ENCODE results near the gene DPH3. TPM values are rescaled to one million over a fixed set of nuclear protein-coding genes. Genes with fewer than 3 reads are reported as not detected.

The DPH3 gene
- total RNA-seq, 2 experiments from 2014 or later: 10.5 to 12.8 TPM

DNA sequence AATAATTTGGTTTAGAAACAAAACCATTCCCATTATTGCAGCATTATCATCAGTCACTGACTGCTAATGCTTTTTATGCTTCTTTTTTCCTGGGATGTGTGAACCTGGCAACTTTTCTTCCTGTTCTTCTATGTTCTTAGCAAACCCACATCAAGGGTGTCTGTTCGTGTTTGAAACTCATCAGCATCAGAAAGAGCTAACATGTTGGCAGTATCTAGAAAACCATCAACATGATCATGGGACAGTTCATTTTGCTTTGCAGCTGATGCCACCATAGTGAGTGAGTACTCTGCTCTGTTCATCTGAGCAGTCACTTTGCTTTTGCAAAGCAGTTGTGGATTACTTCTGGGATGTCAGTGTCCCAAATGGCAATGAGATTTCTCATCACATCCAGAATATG is 5.9 kb downstream of the DPH3 start:
- TF ChIP-seq, protein P1, sequence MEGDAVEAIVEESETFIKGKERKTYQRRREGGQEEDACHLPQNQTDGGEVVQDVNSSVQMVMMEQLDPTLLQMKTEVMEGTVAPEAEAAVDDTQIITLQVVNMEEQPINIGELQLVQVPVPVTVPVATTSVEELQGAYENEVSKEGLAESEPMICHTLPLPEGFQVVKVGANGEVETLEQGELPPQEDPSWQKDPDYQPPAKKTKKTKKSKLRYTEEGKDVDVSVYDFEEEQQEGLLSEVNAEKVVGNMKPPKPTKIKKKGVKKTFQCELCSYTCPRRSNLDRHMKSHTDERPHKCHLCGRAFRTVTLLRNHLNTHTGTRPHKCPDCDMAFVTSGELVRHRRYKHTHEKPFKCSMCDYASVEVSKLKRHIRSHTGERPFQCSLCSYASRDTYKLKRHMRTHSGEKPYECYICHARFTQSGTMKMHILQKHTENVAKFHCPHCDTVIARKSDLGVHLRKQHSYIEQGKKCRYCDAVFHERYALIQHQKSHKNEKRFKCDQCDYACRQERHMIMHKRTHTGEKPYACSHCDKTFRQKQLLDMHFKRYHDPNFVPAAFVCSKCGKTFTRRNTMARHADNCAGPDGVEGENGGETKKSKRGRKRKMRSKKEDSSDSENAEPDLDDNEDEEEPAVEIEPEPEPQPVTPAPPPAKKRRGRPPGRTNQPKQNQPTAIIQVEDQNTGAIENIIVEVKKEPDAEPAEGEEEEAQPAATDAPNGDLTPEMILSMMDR (IDR thresholded peaks at IDR 0.05): no peak
- Mint-ChIP-seq H3K4me1 (ENCODE audit: low read depth) (peaks cover 8% of the 10 kb centered on the region), H3K9me3 (no peaks in the 10 kb centered on the region), H3K27ac (no peak overlapping the region), H3K36me3 (ENCODE audit: low read depth) (peaks cover 12% of the 10 kb centered on the region), H3K27me3 (no peaks in the 10 kb centered on the region), H3K4me3 (no peak overlapping the region)
- peaks cover 32% of the 10 kb centered on the region for H3K36me3 ChIP-seq (ENCODE audit: insufficient read depth, low read length)
- POLR2A ChIA-PET: no interaction called here
- CTCF ChIA-PET: interaction anchor here (1.2 kb wide), 1 partner anchor 13 kb away, joined by 3 read pairs; no protein-coding TSS in a partner anchor
- no peak overlapping the region for H3K27ac ChIP-seq (ENCODE audit: low read depth in 1 of 2, low read length in 2 of 2)
- peak; percentile 41 for ATAC-seq (ENCODE audit: poor library complexity)
- no peak overlapping the region for H3K4me3 ChIP-seq (ENCODE audit: low read length)
- DNase-seq: no peak
- H3K27me3 ChIP-seq (ENCODE audit: control insufficient read depth in 1 of 2, insufficient read depth in 2 of 2, low read length in 2 of 2): no peaks in the 10 kb centered on the region
- intact Hi-C loops (cut with DNase I, micrococcal nuclease): no loop called here
- H3K4me1 ChIP-seq (ENCODE audit: insufficient read depth, low read length): peaks cover 8% of the 10 kb centered on the region
- no peaks in the 10 kb centered on the region for H3K9me3 ChIP-seq (ENCODE audit: control insufficient read depth in 1 of 2, insufficient read depth in 1 of 2, low read length in 2 of 2)

DNA sequence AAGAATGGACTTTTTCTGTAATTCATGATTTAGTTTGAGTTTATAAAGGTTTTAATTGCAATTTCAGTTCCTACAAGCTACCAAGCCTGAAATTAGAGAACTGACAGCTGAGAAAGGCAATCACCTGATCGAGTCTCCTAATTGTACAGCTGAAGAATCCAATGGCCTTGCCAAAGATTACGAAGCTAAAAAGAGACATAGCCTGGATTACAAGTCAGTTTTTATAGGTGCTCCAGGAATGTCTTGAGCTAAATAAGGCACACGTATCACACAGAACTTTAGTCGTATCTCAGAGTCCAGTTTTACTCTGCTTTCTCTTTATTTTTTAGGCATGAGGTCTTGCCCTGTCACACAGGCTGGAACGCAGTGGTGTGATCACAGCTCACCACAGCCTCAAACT is 6.6 kb downstream of the DPH3 start:
- no peaks in the 10 kb centered on the region for H3K27me3 ChIP-seq (ENCODE audit: control insufficient read depth in 1 of 2, insufficient read depth in 2 of 2, low read length in 2 of 2)
- Mint-ChIP-seq H3K27ac (no peak overlapping the region), H3K4me1 (ENCODE audit: low read depth) (peaks cover 6% of the 10 kb centered on the region), H3K27me3 (no peaks in the 10 kb centered on the region), H3K36me3 (ENCODE audit: low read depth) (peaks cover 12% of the 10 kb centered on the region), H3K4me3 (no peak overlapping the region), H3K9me3 (no peaks in the 10 kb centered on the region)
- no peak overlapping the region for H3K27ac ChIP-seq (ENCODE audit: low read depth in 1 of 2, low read length in 2 of 2)
- ChIA-PET CTCF (interaction anchor here (1.2 kb wide), 1 partner anchor 14 kb away, joined by 3 read pairs; no protein-coding TSS in a partner anchor), POLR2A (no interaction called here)
- ATAC-seq (ENCODE audit: poor library complexity): no peak
- H3K36me3 ChIP-seq (ENCODE audit: insufficient read depth, low read length): peaks cover 32% of the 10 kb centered on the region
- H3K4me1 ChIP-seq (ENCODE audit: insufficient read depth, low read length): peaks cover 5% of the 10 kb centered on the region
- DNase-seq: no peak
- TF ChIP-seq, protein P1 (IDR thresholded peaks at IDR 0.05): no peak
- no peaks in the 10 kb centered on the region for H3K9me3 ChIP-seq (ENCODE audit: control insufficient read depth in 1 of 2, insufficient read depth in 1 of 2, low read length in 2 of 2)
- intact Hi-C loops (cut with DNase I, micrococcal nuclease): no loop called here
- H3K4me3 ChIP-seq (ENCODE audit: low read length): no peak overlapping the region

DNA sequence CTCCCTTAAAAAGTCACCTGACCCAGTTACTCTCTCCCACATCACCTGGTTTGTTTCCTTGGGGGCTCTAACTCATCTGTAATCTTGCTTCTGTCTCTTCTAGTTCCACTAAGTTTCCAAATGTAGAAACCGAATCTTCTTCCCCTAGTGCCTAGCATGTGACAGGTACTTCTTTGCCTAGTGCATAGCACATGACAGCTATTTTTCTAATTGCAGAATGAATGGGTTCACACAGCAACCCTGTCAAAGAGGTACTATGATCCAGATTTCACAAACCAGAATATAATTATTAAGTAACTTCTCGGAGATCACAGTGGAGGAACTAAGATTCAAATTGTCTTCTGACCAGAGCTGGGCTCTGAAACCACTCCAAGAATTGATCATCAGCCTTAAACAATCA is 7.4 kb downstream of the DPH3 start:
- intact Hi-C loops (cut with DNase I, micrococcal nuclease): no loop called here
- Mint-ChIP-seq H3K27me3 (no peaks in the 10 kb centered on the region), H3K9me3 (no peaks in the 10 kb centered on the region), H3K36me3 (ENCODE audit: low read depth) (peaks cover 12% of the 10 kb centered on the region), H3K4me1 (ENCODE audit: low read depth) (peaks cover 6% of the 10 kb centered on the region), H3K27ac (no peak overlapping the region), H3K4me3 (no peak overlapping the region)
- Histone ChIP-seq H3K4me1 (ENCODE audit: insufficient read depth, low read length) (peaks cover 5% of the 10 kb centered on the region), H3K27ac (ENCODE audit: low read depth in 1 of 2, low read length in 2 of 2) (no peak overlapping the region), H3K36me3 (ENCODE audit: insufficient read depth, low read length) (peaks cover 32% of the 10 kb centered on the region), H3K27me3 (ENCODE audit: control insufficient read depth in 1 of 2, insufficient read depth in 2 of 2, low read length in 2 of 2) (no peaks in the 10 kb centered on the region), H3K9me3 (ENCODE audit: control insufficient read depth in 1 of 2, insufficient read depth in 1 of 2, low read length in 2 of 2) (no peaks in the 10 kb centered on the region), H3K4me3 (ENCODE audit: low read length) (no peak overlapping the region)
- ChIA-PET POLR2A (no interaction called here), CTCF (no interaction called here)
- TF ChIP-seq, protein P1 (IDR thresholded peaks at IDR 0.05): no peak
- DNase-seq (no peak), ATAC-seq (ENCODE audit: poor library complexity) (no peak)
